ENCODE data around the gene RBMS1. TPM values are rescaled to one million over a fixed set of nuclear protein-coding genes. Genes with fewer than 3 reads are reported as not detected.

The RBMS1 gene
- 10 to 100 TPM in 1 of 2 donors, 1 to 10 TPM in 1; 6.3 to 21.1 TPM for total RNA-seq

DNA sequence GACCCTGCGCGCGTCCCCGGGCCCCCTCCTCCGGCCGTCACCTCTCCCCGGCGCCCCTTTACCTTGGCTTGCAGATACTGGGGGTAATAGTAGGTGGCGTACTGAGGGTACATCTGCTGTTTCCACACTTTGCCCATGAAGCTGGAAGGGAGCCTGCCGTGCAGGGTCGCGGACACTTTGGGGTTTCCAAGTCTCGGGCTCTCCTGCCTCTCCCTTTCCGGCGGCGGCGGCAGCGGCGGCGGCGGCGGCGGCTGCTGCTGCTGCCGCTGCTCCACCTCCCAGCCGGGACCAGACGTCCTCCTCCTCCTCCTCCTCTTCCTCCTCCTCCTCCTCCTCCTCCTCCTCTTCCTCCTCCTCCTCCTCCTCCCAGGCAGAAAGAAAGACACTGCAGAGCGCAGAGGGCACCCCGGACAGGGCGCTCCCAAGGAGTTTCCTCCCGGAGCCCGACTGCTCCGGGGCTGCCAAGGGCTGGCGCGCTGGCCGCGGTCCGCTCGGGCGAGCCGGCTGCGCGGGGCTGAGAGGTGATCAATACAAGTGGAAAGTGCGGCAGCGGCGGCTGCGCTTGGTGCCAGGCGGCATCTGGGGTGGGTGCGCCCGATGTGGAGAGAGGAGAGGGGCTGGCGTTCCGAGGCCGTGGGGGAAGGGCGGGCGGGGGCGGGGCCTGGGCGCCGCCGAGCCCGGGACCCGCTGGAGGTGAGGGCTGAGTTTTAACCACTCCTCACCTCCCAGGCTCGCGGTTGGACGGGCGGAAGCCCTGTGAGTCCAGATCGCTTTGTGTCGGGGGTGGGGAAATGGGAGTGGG lies at the start of gene RBMS1:
RBMS1 (minus strand) TSS at position 581 of the 802 bp plus-strand sequence; CDS start at position 137, 444 bp downstream.
- no peaks in the 10 kb centered on the region for H3K4me1 ChIP-seq

DNA sequence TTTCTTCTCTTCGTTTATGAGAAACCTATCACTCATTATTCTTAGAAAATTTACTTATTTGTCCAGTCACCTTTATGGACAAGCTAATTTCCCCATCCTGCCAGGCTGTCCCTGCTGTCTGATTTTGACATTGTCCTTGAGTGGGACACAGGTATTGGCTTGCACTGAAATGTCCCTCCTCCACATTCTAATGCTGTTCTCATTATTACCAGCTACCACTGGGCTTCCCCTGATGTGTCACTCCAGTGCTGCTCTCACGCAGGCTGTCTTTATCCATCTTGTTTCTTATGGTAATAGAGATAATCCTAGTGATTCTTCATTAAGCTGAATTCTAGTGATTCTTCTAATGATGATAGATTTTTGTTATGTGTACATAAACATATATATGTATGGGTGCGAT lies 48.1 kb upstream of the RBMS1 start:
- Histone ChIP-seq H3K4me3 (no peak overlapping the region), H3K4me1 (no peaks in the 10 kb centered on the region), H3K27me3 (no peaks in the 10 kb centered on the region), H3K9ac (ENCODE audit: low read depth in 2 of 2, low read length in 2 of 2) (no peak overlapping the region), H3K9me3 (no peaks in the 10 kb centered on the region), H3K27ac (no peak overlapping the region), H3K36me3 (no peaks in the 10 kb centered on the region)
- no peak for DNase-seq
- intact Hi-C loops (cut with DNase I) = no loop called here
- no peak for TF ChIP-seq CTCF (IDR thresholded peaks at IDR 0.05)

More for the DNA sequence above, at the start of gene RBMS1:
- no peaks in the 10 kb centered on the region for H3K9me3 ChIP-seq
- H3K9ac ChIP-seq (ENCODE audit: low read depth in 2 of 2, low read length in 2 of 2) = peak within 1 kb of the TSS; percentile 46 to 65
- no peak for TF ChIP-seq CTCF (IDR thresholded peaks at IDR 0.05)
- peak within 1 kb of the TSS; percentile 65 for H3K4me3 ChIP-seq
- H3K27ac ChIP-seq = peak within 1 kb of the TSS; percentile 78
- H3K36me3 ChIP-seq = no peaks in the 10 kb centered on the region
- intact Hi-C loops (cut with DNase I) = no loop called here
- DNase-seq = peak; percentile 39
- peaks cover 7% of the 10 kb centered on the region for H3K27me3 ChIP-seq

DNA sequence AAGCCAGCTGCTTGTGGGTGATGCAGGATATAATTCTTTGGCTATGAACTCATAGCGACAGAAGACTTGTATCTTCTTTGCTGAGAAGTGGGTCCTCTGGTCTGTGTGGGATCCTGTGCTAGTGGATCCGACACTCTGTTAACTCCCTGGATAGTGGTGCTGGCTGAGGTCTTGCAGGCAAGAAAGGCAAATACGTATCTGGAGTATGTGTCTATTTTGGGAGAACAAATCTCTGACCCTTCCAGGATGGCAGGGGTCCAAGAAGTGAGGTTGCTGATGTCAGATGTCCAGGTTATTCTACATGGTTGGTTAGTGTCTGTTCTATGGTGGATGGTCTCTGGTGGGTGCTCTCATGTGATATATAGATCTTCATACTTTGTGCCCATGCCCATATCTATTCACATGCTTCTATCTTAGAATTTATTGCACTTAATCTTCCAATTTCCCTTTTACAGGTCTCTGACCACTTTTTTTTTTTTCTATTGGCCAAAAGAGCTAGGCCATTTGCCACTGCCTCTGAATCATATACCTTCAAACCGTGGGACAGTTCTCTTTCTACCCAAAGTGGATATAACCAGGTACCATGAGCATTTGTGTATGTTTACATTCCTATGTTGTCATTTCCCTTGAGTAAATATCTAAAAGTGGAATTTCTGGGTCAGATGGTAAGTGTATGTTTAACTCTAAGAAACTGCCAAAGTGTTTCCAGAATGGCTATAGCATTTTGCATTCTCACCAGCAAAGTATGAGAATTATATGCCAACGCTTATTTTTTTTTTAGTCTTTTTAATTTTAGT lies 45.1 kb upstream of the RBMS1 start:
- Histone ChIP-seq H3K9me3 (no peaks in the 10 kb centered on the region), H3K27ac (no peak overlapping the region), H3K9ac (ENCODE audit: low read depth in 2 of 2, low read length in 2 of 2) (no peak overlapping the region), H3K4me1 (no peaks in the 10 kb centered on the region), H3K36me3 (no peaks in the 10 kb centered on the region), H3K4me3 (no peak overlapping the region), H3K27me3 (no peaks in the 10 kb centered on the region)
- DNase-seq = no peak
- no peak for TF ChIP-seq CTCF (IDR thresholded peaks at IDR 0.05)
- intact Hi-C loops (cut with DNase I) = no loop called here

- TF ChIP-seq CTCF (IDR thresholded peaks at IDR 0.05) = no peak
- Histone ChIP-seq H3K9ac (ENCODE audit: low read depth in 2 of 2, low read length in 2 of 2) (no peak overlapping the region), H3K9me3 (no peaks in the 10 kb centered on the region), H3K27me3 (no peaks in the 10 kb centered on the region), H3K27ac (no peak overlapping the region), H3K4me1 (no peaks in the 10 kb centered on the region), H3K4me3 (no peak overlapping the region), H3K36me3 (no peaks in the 10 kb centered on the region)
- DNase-seq = no peak
- intact Hi-C loops (cut with DNase I) = no loop called here
Observed at GRCh38 chr2:160538115-160538514, 44.5 kb upstream of the RBMS1 start.

- TF ChIP-seq CTCF (IDR thresholded peaks at IDR 0.05) = no peak
- Histone ChIP-seq H3K36me3 (no peaks in the 10 kb centered on the region), H3K27ac (no peak overlapping the region), H3K9ac (ENCODE audit: low read depth in 2 of 2, low read length in 2 of 2) (no peak overlapping the region), H3K4me1 (no peaks in the 10 kb centered on the region), H3K27me3 (no peaks in the 10 kb centered on the region), H3K9me3 (no peaks in the 10 kb centered on the region), H3K4me3 (no peak overlapping the region)
- DNase-seq = no peak
- intact Hi-C loops (cut with DNase I) = no loop called here
Observed at GRCh38 chr2:160534996-160535395, 41.4 kb upstream of the RBMS1 start.
